Stimulated activated CD8-positive, alpha-beta memory T cell treated with anti-CD3 and anti-CD28 coated beads, Interleukin-15, amount 100 ng/mL, for 4 hours (primary cell): ENCODE measurements around the gene DMKN.
A peak's percentile ranks its signal among the peaks of the same experiment; 100 is the strongest.
"Not testable (repeated sequence)": the region's sequence is repeated elsewhere in the genome, so short reads cannot be mapped to it uniquely, and the experiment has no call there.

Experiments
- DNase-seq, 2 donors: peaks; one replicate each; pipeline ENCODE4 v3.0.0-alpha.2; 2020; ENCODE audit warnings: low read depth in 2 of 2

Gene DMKN

GRCh38 chr19:35498220-35498619 is 15.2 kb downstream of the DMKN start:
- no peak for DNase-seq

DNA sequence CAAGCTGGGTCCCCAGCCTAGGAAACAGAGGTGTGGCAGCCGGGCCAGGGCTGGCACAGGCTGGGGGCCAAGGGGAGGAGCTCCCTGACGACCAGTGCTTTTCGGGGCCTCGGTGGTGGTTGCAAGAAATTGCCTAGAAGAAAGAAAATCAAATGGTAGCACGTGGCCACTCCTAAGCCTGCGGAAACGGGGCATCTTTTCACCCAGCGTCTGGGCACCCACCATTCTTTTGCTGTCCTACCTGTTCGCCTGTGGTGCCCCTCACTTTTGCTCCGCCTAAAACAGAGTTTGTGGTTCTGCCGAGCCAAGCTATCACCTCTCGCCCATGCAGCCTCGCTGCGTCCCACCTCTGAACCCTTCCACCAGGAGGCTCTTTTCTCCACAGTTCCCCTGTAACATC is 16.0 kb downstream of the DMKN start:
- DNase-seq: no peak

- DNase-seq: peak; percentile 70 to 85
Measured at GRCh38 chr19:35495107-35496064, 18.1 kb downstream of the DMKN start.

DNA sequence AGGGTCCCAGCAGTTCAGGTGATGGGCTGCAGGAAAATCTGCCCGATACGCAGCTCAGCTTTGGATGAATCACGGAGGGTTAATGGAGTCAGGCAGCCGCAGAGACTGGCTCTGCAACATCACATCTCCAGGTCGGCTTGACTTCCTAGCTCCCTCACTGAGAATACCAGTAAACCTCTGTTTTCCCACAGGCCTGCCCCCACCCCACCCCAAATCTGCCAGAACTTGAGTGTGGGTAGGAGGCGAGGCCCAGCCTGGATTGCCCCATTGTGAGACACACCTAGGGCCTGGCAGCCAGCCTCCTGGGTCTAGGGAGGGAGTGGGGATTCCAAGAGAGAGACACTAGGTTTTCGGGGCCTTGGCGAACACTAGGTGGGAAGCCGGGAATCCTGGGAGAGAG is 19.5 kb downstream of the DMKN start:
- no peak for DNase-seq

GRCh38 chr19:35491836-35492360 is 21.6 kb downstream of the DMKN start:
- DNase-seq: no peak

DNA sequence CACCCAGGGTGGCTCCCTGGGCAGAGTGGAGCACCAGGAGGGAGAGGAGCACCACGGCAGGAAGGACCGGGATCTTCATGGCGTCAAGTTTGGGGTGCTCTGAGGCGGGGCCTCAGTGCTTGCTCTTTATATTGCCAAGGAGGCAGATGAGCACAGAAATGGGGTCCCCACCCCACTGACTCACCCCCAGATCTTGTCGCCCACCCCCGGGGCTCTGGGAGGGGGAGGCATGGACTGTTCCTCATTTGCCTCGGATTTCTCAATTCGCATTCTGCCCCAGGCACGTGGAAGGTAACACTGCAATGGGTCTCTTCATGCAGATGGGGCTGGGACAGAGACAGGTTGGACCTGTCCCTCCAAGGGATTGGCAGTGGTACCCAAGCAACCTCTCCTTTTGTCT is 23.1 kb downstream of the DMKN start, which contains the start of gene KRTDAP:
Gene KRTDAP (minus strand): TSS at position 101 of the 400 bp plus-strand sequence. CDS start 22 bp downstream, at position 79.
- DNase-seq: no peak

DNA sequence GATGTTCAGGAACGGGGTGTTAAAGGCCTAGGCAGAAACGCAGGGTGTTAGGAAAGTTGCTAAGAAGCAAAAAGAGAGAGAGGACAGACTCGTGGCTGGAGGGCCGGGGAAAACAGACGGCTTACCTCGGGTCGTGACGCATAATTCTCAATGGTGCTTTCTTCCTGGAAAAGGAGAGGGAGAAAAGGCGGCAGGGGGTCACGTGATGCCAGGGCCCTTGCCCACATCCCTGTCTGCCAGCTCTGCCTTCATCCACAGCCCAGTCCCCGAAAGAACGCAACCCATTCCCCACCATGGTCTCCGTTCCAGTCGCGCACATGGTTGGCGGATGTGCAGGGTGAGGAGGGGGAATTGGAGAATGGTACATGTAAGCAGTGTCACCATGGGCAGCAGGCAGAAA is 24.8 kb downstream of the DMKN start:
- no peak for DNase-seq

- no peak for DNase-seq
Measured at GRCh38 chr19:35487656-35488182, 25.7 kb downstream of the DMKN start.

GRCh38 chr19:35486268-35486708 is 27.2 kb downstream of the DMKN start:
- no peak for DNase-seq

DNA sequence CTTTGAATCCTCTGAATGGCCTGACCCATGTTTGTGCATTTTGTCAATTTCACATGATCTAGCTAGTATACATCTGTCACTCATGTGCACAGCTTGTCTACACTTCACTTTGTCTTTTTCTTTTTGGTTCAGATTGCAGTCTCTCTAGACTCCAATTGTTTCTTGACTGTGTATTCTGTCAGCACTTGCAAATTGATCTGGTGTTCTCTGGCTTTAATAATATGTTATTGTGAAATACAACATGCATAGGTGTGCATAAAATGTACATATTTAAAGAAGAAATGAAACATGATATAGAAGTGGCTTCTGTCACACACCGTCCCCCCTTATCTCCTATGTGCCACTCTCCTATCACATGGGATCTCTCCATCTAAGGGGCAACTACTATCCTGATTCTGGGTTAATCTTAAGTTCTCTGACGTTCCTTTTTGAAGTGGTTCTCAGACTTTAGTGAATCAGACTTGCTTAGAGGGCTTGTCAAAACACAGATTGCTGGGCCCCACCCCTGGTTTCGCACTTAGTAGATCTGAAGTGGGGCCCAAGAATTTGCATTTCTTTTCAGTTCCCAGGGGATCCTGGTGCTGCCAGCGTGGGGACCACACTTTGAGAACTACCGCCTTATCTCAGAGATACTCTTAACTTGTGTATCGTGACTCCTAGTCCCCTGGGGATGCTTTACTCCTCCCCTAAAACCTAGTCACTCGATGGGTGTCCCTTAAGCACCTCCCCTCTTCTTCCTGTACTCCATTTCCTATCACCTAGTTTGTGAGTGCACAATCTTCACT is 29.0 kb downstream of the DMKN start:
- DNase-seq: no peak

GRCh38 chr19:35483089-35483488 is 30.4 kb downstream of the DMKN start:
- DNase-seq: no peak

DNA sequence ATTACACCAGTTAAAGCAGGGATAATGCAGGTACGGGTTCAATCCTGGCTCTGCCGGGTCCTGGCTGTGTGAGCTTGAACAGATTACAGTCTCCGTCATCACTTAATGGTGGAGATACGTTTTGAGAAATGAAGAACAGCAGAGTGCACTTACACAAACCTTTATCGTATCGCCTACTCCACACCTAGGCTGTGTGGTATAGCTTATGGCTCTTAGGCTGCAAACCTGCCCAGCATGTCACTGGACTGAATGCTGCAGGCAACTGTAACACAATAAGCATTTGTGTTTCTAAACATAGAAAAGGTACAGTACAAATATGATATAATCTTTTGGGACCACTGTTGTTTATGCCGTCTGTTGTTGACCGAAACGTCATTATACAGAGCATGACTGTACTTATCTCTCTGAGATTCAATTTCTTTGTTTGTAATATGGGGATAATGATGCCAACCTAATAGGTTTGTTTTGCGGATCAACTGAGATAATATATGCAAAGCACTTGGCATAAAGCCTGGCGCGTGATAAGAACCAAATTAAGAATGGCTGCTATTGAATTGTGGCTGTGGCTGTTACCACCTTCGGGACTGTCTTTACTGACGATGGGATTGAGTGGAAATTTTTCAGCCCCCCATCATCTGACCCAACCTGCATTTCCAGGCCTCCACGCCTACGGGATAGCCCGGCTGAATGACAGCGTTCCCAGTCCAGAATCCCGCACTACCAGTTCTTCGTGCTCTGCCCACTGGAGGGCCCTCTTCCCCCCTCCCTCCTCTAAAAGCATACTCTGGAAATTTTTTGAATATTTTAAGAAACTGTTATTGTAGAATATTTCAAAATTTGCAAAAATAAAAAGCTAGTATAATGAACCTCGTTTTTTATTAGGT is 34.4 kb downstream of the DMKN start:
- no peak for DNase-seq

GRCh38 chr19:35476149-35476548 is 37.3 kb downstream of the DMKN start:
- DNase-seq: no peak

GRCh38 chr19:35474594-35474993 is 38.9 kb downstream of the DMKN start:
- not testable (repeated sequence) for DNase-seq

- DNase-seq: no peak
Measured at GRCh38 chr19:35474104-35474503, 39.3 kb downstream of the DMKN start.

- DNase-seq: no peak
Measured at GRCh38 chr19:35471946-35472345, 41.5 kb downstream of the DMKN start.

- not testable (repeated sequence) for DNase-seq
Measured at GRCh38 chr19:35471075-35471474, 42.4 kb downstream of the DMKN start.

- DNase-seq: no peak
Measured at GRCh38 chr19:35470128-35470527, 43.3 kb downstream of the DMKN start.

GRCh38 chr19:35468637-35469036 is 44.8 kb downstream of the DMKN start:
- DNase-seq: peak; percentile 21 to 31

DNA sequence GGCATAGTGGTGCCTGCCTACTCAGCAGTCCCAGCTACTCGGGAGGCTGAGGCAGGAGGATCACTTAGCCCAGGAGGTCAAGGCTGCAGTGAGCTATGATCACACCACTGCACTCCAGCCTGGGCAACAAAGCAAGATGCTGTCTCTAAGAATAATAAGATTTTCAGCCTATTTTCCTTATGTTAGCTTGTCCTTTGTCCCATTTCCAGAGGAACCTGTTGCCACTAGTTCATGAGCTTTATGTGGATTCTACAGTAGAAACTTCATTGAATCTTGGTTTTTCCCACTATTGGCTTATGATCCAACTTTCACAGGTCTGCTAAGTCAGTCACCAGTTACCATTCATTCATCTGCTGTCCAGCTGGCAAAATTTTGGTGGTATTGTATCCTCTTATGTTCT is 47.2 kb downstream of the DMKN start:
- no peak for DNase-seq

DNA sequence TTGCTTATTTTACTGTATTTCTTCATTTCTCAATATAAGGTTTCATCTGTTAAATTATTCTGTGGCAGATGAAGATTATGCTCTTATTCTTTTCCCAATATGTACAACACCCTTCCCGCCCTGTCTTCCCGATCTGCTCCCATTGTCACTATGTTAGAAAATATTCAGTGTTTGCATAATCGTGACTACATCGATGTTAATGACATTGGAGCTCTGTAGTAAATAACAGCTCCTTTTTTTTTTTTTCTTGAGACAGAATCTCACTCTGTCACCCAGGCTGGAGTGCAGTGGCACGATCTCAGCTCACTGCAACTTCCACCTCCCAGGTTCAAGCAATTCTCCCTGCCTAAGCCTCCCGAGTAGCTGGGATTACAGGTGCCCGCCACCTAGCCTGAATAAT is 50.5 kb downstream of the DMKN start:
- not testable (repeated sequence) for DNase-seq
